Measurements from ENCODE around the gene ERMARD.

The ERMARD gene

GRCh38 chr6:169803271-169803811, 51.9 kb downstream of the ERMARD start:
- DNase-seq: no peak

- no peak for DNase-seq
These were observed 52.5 kb downstream of the ERMARD start for GRCh38 chr6:169803816-169804340.

- no peak for DNase-seq
These were observed 53.0 kb downstream of the ERMARD start for GRCh38 chr6:169804427-169804826.

GRCh38 chr6:169805242-169805838, 53.9 kb downstream of the ERMARD start:
- DNase-seq: no peak

- peak; percentile 15 for DNase-seq
These were observed 55.3 kb downstream of the ERMARD start for GRCh38 chr6:169806701-169807100.

- no peak for DNase-seq
These were observed 55.8 kb downstream of the ERMARD start for GRCh38 chr6:169807229-169807628.

GRCh38 chr6:169807699-169808607, 56.5 kb downstream of the ERMARD start:
- no peak for DNase-seq

- no peak for DNase-seq
These were observed 57.2 kb downstream of the ERMARD start for GRCh38 chr6:169808608-169808967.

GRCh38 chr6:169809386-169809785, 58.0 kb downstream of the ERMARD start:
- no peak for DNase-seq

- no peak for DNase-seq
These were observed 58.9 kb downstream of the ERMARD start for GRCh38 chr6:169810066-169810989.

- DNase-seq: no peak
These were observed 59.6 kb downstream of the ERMARD start for GRCh38 chr6:169811072-169811471.

- no peak for DNase-seq
These were observed 60.3 kb downstream of the ERMARD start for GRCh38 chr6:169811521-169812256.

GRCh38 chr6:169812257-169812644, 60.8 kb downstream of the ERMARD start:
- DNase-seq: no peak

GRCh38 chr6:169813969-169814368, 62.5 kb downstream of the ERMARD start:
- no peak for DNase-seq

- DNase-seq: no peak
These were observed 64.6 kb downstream of the ERMARD start for GRCh38 chr6:169816054-169816453.

- DNase-seq: no peak
These were observed 65.6 kb downstream of the ERMARD start for GRCh38 chr6:169816975-169817374.

GRCh38 chr6:169820358-169820757, 68.9 kb downstream of the ERMARD start:
- no peak for DNase-seq

GRCh38 chr6:169824021-169824420, 72.6 kb downstream of the ERMARD start:
- no peak for DNase-seq

GRCh38 chr6:169824848-169825557, 73.6 kb downstream of the ERMARD start:
- no peak for DNase-seq

GRCh38 chr6:169825558-169826225, 74.3 kb downstream of the ERMARD start:
- DNase-seq: no peak

GRCh38 chr6:169826697-169827096, 75.3 kb downstream of the ERMARD start:
- DNase-seq: no peak

All from CD4-positive, alpha-beta T cell treated with Interferon gamma for 1 hour (primary cell).